ENCODE results near the gene CKS1B. TPM values are rescaled to one million over a fixed set of nuclear protein-coding genes. Genes with fewer than 3 reads are reported as not detected.

CKS1B gene
- total RNA-seq, 1 experiment from 2014 or later: 258 TPM

- Mint-ChIP-seq H3K9me3 (no peaks in the 10 kb centered on the region), H3K27me3 (ENCODE audit: low read depth) (peaks cover 3% of the 10 kb centered on the region; the same call in 1 of the 2 replicates), H3K36me3 (no peaks in the 10 kb centered on the region; the same call in 1 of the 2 replicates), H3K27ac (peak overlapping the region; percentile 43), H3K4me1 (peaks cover 30% of the 10 kb centered on the region), H3K4me3 (0 out of 2 replicates have a peak overlapping the region, but pooled peaks have one; percentile 92)
- ChIA-PET POLR2A (interaction anchor here (0.7 kb wide), 1 partner anchor 32 kb away, joined by 3 read pairs; the partner anchor contains the start of gene SHC1), CTCF (interaction anchor here (0.9 to 1.9 kb wide), 4 partner anchors 32 to 379 kb away, joined by 3 to 4 read pairs (median 4); partner anchors contain the start of gene SHC1)
- DNase-seq (ENCODE audit: low spot score) (no peak), ATAC-seq (no peak)
- TF ChIP-seq ZNF121 (CRISPR knock-in tag; IDR thresholded peaks at IDR 0.05) (peak; percentile 81; the same call in 1 of the 2 replicates), ZBTB21 (CRISPR knock-in tag; IDR thresholded peaks at IDR 0.05; ENCODE audit: borderline replicate concordance) (no peak)
These were observed 35.7 kb upstream of the CKS1B start for GRCh38 chr1:154938604-154939399.

- ATAC-seq (no peak), DNase-seq (ENCODE audit: low spot score) (no peak)
- Mint-ChIP-seq H3K4me3 (no peak overlapping the region), H3K4me1 (peaks cover 37% of the 10 kb centered on the region), H3K27me3 (ENCODE audit: low read depth) (peaks cover 3% of the 10 kb centered on the region; the same call in 1 of the 2 replicates), H3K36me3 (no peaks in the 10 kb centered on the region; the same call in 1 of the 2 replicates), H3K9me3 (no peaks in the 10 kb centered on the region), H3K27ac (peak overlapping the region; percentile 10; the same call in 1 of the 2 replicates)
- ChIA-PET POLR2A (no interaction called here), CTCF (interaction anchor here (0.9 to 1.9 kb wide), 8 partner anchors 16 to 380 kb away, joined by 3 to 6 read pairs (median 4); no protein-coding TSS in a partner anchor)
- no peak for TF ChIP-seq NR1H2 (CRISPR knock-in tag; IDR thresholded peaks at IDR 0.05)
- no peak for TF ChIP-seq GRHL2 (CRISPR knock-in tag; IDR thresholded peaks at IDR 0.05; ENCODE audit: insufficient replicate concordance, severe bottlenecking)
- no peak for TF ChIP-seq SMAD3 (CRISPR knock-in tag; IDR thresholded peaks at IDR 0.05; ENCODE audit: borderline replicate concordance)
- no peak for TF ChIP-seq ZNF512 (CRISPR knock-in tag; IDR thresholded peaks at IDR 0.05; ENCODE audit: borderline replicate concordance)
- TF ChIP-seq ZBTB21 (CRISPR knock-in tag; IDR thresholded peaks at IDR 0.05; ENCODE audit: borderline replicate concordance): no peak
- TF ChIP-seq NFYB (CRISPR knock-in tag; conservative IDR thresholded peaks at IDR 0.05; ENCODE audit: low read depth): no peak
These were observed 34.3 kb upstream of the CKS1B start for GRCh38 chr1:154940213-154940560.

- H3K9me3 Mint-ChIP-seq: no peaks in the 10 kb centered on the region
- POLR2A ChIA-PET: no interaction called here
- TF ChIP-seq PREB (CRISPR knock-in tag; IDR thresholded peaks at IDR 0.05; ENCODE audit: borderline replicate concordance): no peak
- no peak for TF ChIP-seq NFYB (CRISPR knock-in tag; conservative IDR thresholded peaks at IDR 0.05; ENCODE audit: low read depth)
- TF ChIP-seq FOXP1 (CRISPR knock-in tag; IDR thresholded peaks at IDR 0.05; ENCODE audit: borderline replicate concordance): no peak
- no peak for TF ChIP-seq ZNF671 (CRISPR knock-in tag; IDR thresholded peaks at IDR 0.05)
- no peak for TF ChIP-seq ATF6 (CRISPR knock-in tag; IDR thresholded peaks at IDR 0.05)
- no peak for TF ChIP-seq SP1 (CRISPR knock-in tag; conservative IDR thresholded peaks at IDR 0.05)
- no peak for TF ChIP-seq ZNF532 (CRISPR knock-in tag; IDR thresholded peaks at IDR 0.05; ENCODE audit: borderline replicate concordance)
- no peak for TF ChIP-seq SMAD4 (CRISPR knock-in tag; IDR thresholded peaks at IDR 0.05)
- no peak for TF ChIP-seq JAZF1 (CRISPR knock-in tag; IDR thresholded peaks at IDR 0.05)
- H3K36me3 Mint-ChIP-seq: no peaks in the 10 kb centered on the region; the same call in 1 of the 2 replicates
- no peak for DNase-seq (ENCODE audit: low spot score)
- H3K27me3 Mint-ChIP-seq (ENCODE audit: low read depth): peaks cover 3% of the 10 kb centered on the region; the same call in 1 of the 2 replicates
- H3K27ac Mint-ChIP-seq: 0 out of 2 replicates have a peak overlapping the region, but pooled peaks have one; percentile 10
- no peak overlapping the region for H3K4me3 Mint-ChIP-seq
- H3K4me1 Mint-ChIP-seq: peaks cover 37% of the 10 kb centered on the region
- CTCF ChIA-PET: interaction anchor here (0.8 to 1.9 kb wide), 9 partner anchors 16 to 381 kb away, joined by 3 to 6 read pairs (median 3); no protein-coding TSS in a partner anchor
- no peak for ATAC-seq
These were observed 33.8 kb upstream of the CKS1B start for GRCh38 chr1:154940651-154941194.
